Mesenchymal stem cell (in vitro differentiated cells and primary cell): ENCODE results near the gene MYBPC1.

Source experiments
- DNase-seq: peaks from one replicate; pipeline ENCODE4 v3.0.0-alpha.2; 2013
- H2AFZ ChIP-seq: one replicate; pipeline ENCODE4 v1.6.1; 2013; ENCODE audit warnings: low read depth, mild to moderate bottlenecking, control low read depth, inconsistent platforms, low read length, moderate library complexity
- H2AK5ac ChIP-seq: 2 replicates; pipeline ENCODE4 v1.6.1; 2013; ENCODE audit warnings: low read length, moderate library complexity, mild to moderate bottlenecking, inconsistent platforms; ENCODE audit not compliant: severe bottlenecking
- H2BK120ac ChIP-seq: one replicate; pipeline ENCODE4 v1.6.1; 2013; ENCODE audit warnings: low read depth, mild to moderate bottlenecking, inconsistent platforms, low read length, moderate library complexity
- H2BK12ac ChIP-seq, 2 experiments: one replicate each; pipeline ENCODE4 v1.6.1; 2013; ENCODE audit warnings: inconsistent platforms in 2 of 2, low read length in 2 of 2, mild to moderate bottlenecking in 2 of 2, moderate library complexity in 2 of 2, control low read depth in 1 of 2
- H2BK15ac ChIP-seq: one replicate; pipeline ENCODE4 v1.6.1; 2013; ENCODE audit warnings: mild to moderate bottlenecking, low read depth, inconsistent platforms; ENCODE audit not compliant: poor library complexity, severe bottlenecking
- H2BK5ac ChIP-seq: 2 replicates; pipeline ENCODE4 v1.6.1; 2013; ENCODE audit warnings: low read depth, mild to moderate bottlenecking, low read length, control low read depth, inconsistent platforms; ENCODE audit not compliant: poor library complexity, severe bottlenecking
- H3K14ac ChIP-seq, 2 experiments: one replicate each; pipeline ENCODE4 v1.6.1; 2013; ENCODE audit warnings: inconsistent platforms in 2 of 2, low read length in 2 of 2, control low read depth in 1 of 2, mild to moderate bottlenecking in 1 of 2, moderate library complexity in 1 of 2
- H3K18ac ChIP-seq, 2 experiments: one replicate each; pipeline ENCODE4 v1.6.1; 2013; ENCODE audit warnings: inconsistent platforms in 2 of 2, low read length in 2 of 2, control low read depth in 1 of 2, low read depth in 1 of 2, mild to moderate bottlenecking in 1 of 2
- H3K23ac ChIP-seq, 2 experiments: one replicate each; pipeline ENCODE4 v1.6.1; 2013; ENCODE audit warnings: inconsistent platforms in 2 of 2, low read length in 2 of 2, mild to moderate bottlenecking in 2 of 2, moderate library complexity in 2 of 2, control low read depth in 1 of 2
- H3K27ac ChIP-seq: 2 replicates; pipeline ENCODE4 v1.5.1; 2013; ENCODE audit warnings: mild to moderate bottlenecking, moderate library complexity, low read length, control low read depth, inconsistent platforms; ENCODE audit not compliant: poor library complexity, severe bottlenecking
- H3K27me3 ChIP-seq, 2 experiments: 2 replicates each; pipeline versions ENCODE4 v1.6.1 to v1.7.0; 2013; ENCODE audit warnings: low read length in 2 of 2, mild to moderate bottlenecking in 2 of 2, moderate library complexity in 2 of 2, control low read depth in 1 of 2, inconsistent platforms in 1 of 2; ENCODE audit not compliant: control insufficient read depth in 1 of 2, insufficient read depth in 1 of 2
- H3K36me3 ChIP-seq, 2 experiments: 2 replicates each; pipeline versions ENCODE4 v1.6.1 to v1.7.0; 2013; ENCODE audit warnings: low read length in 2 of 2, control low read depth in 1 of 2, inconsistent platforms in 1 of 2, low read depth in 1 of 2, mild to moderate bottlenecking in 1 of 2; ENCODE audit not compliant: insufficient read depth in 2 of 2, control insufficient read depth in 1 of 2
- H3K4ac ChIP-seq, 2 experiments: one replicate each; pipeline ENCODE4 v1.6.1; 2013; ENCODE audit warnings: inconsistent platforms in 2 of 2, low read length in 2 of 2, mild to moderate bottlenecking in 2 of 2, moderate library complexity in 2 of 2, control low read depth in 1 of 2, low read depth in 1 of 2
- H3K4me1 ChIP-seq: 2 replicates; pipeline ENCODE4 v1.6.1; 2013; ENCODE audit warnings: low read depth, low read length, control low read depth; ENCODE audit not compliant: control insufficient read depth, insufficient read depth
- H3K4me2 ChIP-seq: 2 replicates; pipeline ENCODE4 v1.6.1; 2013; ENCODE audit warnings: low read length, mild to moderate bottlenecking, inconsistent platforms; ENCODE audit not compliant: poor library complexity, severe bottlenecking
- H3K4me3 ChIP-seq, 2 experiments: 2 replicates each; pipeline versions ENCODE4 v1.5.1 to v1.7.0; 2013; ENCODE audit warnings: low read length in 2 of 2, mild to moderate bottlenecking in 2 of 2, control low read depth in 1 of 2, low read depth in 1 of 2; ENCODE audit not compliant: insufficient read depth in 1 of 2
- H3K79me1 ChIP-seq: replicated peaks from 2 replicates; pipeline ENCODE4 v1.6.1; 2013; ENCODE audit warnings: mild to moderate bottlenecking, control low read depth, low read length, inconsistent platforms; ENCODE audit not compliant: poor library complexity, severe bottlenecking
- H3K9ac ChIP-seq: 2 replicates; pipeline ENCODE4 v1.7.0; 2013; ENCODE audit warnings: mild to moderate bottlenecking, low read length, moderate library complexity
- H3K9me3 ChIP-seq: 2 replicates; pipeline ENCODE4 v1.7.0; 2013; ENCODE audit warnings: mild to moderate bottlenecking, low read length; ENCODE audit not compliant: control insufficient read depth
- H4K8ac ChIP-seq: one replicate; pipeline ENCODE4 v1.6.1; 2013; ENCODE audit warnings: inconsistent platforms, mild to moderate bottlenecking, low read length, moderate library complexity
- H4K91ac ChIP-seq: one replicate; pipeline ENCODE4 v1.6.1; 2013; ENCODE audit warnings: mild to moderate bottlenecking, low read length, inconsistent platforms
- WGBS: methylation state at CpG from one replicate; pipeline ENCODE4 v1.1.7; 2013; ENCODE audit warnings: mixed read lengths; 5-methylcytosine and 5-hydroxymethylcytosine counted together

The MYBPC1 gene

GRCh38 chr12:101599771-101600484, 5.2 kb downstream of the MYBPC1 start:
- no peak for DNase-seq
- Histone ChIP-seq H4K8ac (no peak overlapping the region), H3K79me1 (no peaks in the 10 kb centered on the region), H2BK5ac (no peak overlapping the region), H2BK12ac (no peak overlapping the region), H2AFZ (no peak overlapping the region), H3K36me3 (no peaks in the 10 kb centered on the region), H3K9ac (no peak overlapping the region), H3K27me3 (no peaks in the 10 kb centered on the region), H3K9me3 (no peaks in the 10 kb centered on the region), H3K14ac (no peak overlapping the region), H2BK15ac (no peak overlapping the region), H4K91ac (no peak overlapping the region), H2AK5ac (no peak overlapping the region), H3K4me1 (no peaks in the 10 kb centered on the region), H3K4ac (no peak overlapping the region), H2BK120ac (no peak overlapping the region), H3K4me3 (no peak overlapping the region), H3K18ac (no peak overlapping the region), H3K4me2 (no peak overlapping the region), H3K23ac (no peak overlapping the region), H3K27ac (no peak overlapping the region)
- WGBS: 66% methylated on average over 2 of the region's 5 CpGs

- Histone ChIP-seq H3K14ac (no peak overlapping the region), H3K18ac (no peak overlapping the region), H2BK15ac (no peak overlapping the region), H3K27me3 (no peaks in the 10 kb centered on the region), H2AFZ (no peak overlapping the region), H3K27ac (no peak overlapping the region), H3K36me3 (no peaks in the 10 kb centered on the region), H3K9ac (no peak overlapping the region), H2BK12ac (no peak overlapping the region), H3K4me3 (no peak overlapping the region), H2BK120ac (no peak overlapping the region), H3K4me2 (no peak overlapping the region), H3K4me1 (no peaks in the 10 kb centered on the region), H3K23ac (no peak overlapping the region), H4K8ac (no peak overlapping the region), H2AK5ac (no peak overlapping the region), H3K4ac (no peak overlapping the region), H2BK5ac (no peak overlapping the region), H4K91ac (no peak overlapping the region), H3K9me3 (no peaks in the 10 kb centered on the region), H3K79me1 (no peaks in the 10 kb centered on the region)
- no peak for DNase-seq
- WGBS: no CpG with 5 or more reads among the region's 1 CpG
Observed at GRCh38 chr12:101604132-101604531, 9.4 kb downstream of the MYBPC1 start.

DNA sequence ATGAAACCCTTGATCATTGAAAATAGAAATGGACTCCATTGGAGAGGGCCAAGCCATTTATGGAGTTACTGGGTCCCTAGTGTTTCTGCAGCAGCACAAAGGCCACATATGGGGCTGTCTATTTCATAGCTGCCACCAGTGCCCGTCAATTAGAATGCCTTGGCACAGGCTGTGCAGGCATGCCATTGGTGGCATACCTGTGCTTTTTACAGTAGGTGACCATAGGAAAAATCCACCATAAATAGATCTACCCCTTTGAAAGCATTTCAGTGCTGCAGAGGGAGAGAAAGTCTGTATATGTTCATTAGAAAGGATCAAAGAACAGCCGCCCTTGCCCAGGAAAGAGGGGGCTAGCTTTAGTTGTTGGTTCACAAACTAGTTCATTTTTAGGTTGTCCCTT, 13.1 kb downstream of the MYBPC1 start:
- Histone ChIP-seq H3K9ac (no peak overlapping the region), H3K14ac (no peak overlapping the region), H3K27me3 (no peaks in the 10 kb centered on the region), H4K8ac (no peak overlapping the region), H2BK120ac (no peak overlapping the region), H3K23ac (no peak overlapping the region), H2BK12ac (no peak overlapping the region), H2AK5ac (no peak overlapping the region), H2BK15ac (no peak overlapping the region), H3K4me2 (no peak overlapping the region), H2BK5ac (no peak overlapping the region), H3K4me1 (no peaks in the 10 kb centered on the region), H3K27ac (no peak overlapping the region), H3K79me1 (no peaks in the 10 kb centered on the region), H3K36me3 (no peaks in the 10 kb centered on the region), H3K18ac (no peak overlapping the region), H4K91ac (no peak overlapping the region), H2AFZ (no peak overlapping the region), H3K4ac (no peak overlapping the region), H3K4me3 (no peak overlapping the region), H3K9me3 (no peaks in the 10 kb centered on the region)
- WGBS: 56% methylated on average over 1 of the region's 2 CpGs
- no peak for DNase-seq

- no peak overlapping the region for H2BK12ac ChIP-seq
- no peaks in the 10 kb centered on the region for H3K4me1 ChIP-seq
- DNase-seq: no peak
- H3K9ac ChIP-seq: no peak overlapping the region
- no peak overlapping the region for H2BK120ac ChIP-seq
- WGBS: 76% methylated on average over 10 of the region's 10 CpGs
- no peaks in the 10 kb centered on the region for H3K36me3 ChIP-seq
- no peak overlapping the region for H3K14ac ChIP-seq
- H2AFZ ChIP-seq: no peak overlapping the region
- no peak overlapping the region for H3K4ac ChIP-seq
- no peak overlapping the region for H2AK5ac ChIP-seq
- H2BK5ac ChIP-seq: no peak overlapping the region
- H3K18ac ChIP-seq: no peak overlapping the region
- no peaks in the 10 kb centered on the region for H3K9me3 ChIP-seq
- H3K4me2 ChIP-seq: no peak overlapping the region
- H3K27me3 ChIP-seq: no peaks in the 10 kb centered on the region
- H4K8ac ChIP-seq: no peak overlapping the region
- H2BK15ac ChIP-seq: no peak overlapping the region
- no peak overlapping the region for H3K23ac ChIP-seq
- no peak overlapping the region for H4K91ac ChIP-seq
- H3K79me1 ChIP-seq: no peaks in the 10 kb centered on the region
- no peak overlapping the region for H3K4me3 ChIP-seq
- H3K27ac ChIP-seq: no peak overlapping the region
Observed at GRCh38 chr12:101608301-101609133, 13.7 kb downstream of the MYBPC1 start.
